ENCODE measurements around the gene CTSD.
A peak's percentile ranks its signal among the peaks of the same experiment; 100 is the strongest.
"Not testable (repeated sequence)": the region's sequence is repeated elsewhere in the genome, so short reads cannot be mapped to it uniquely, and the experiment has no call there.

Gene CTSD

GRCh38 chr11:1782031-1782590 is 18.4 kb upstream of the CTSD start:
- no peak for DNase-seq

- DNase-seq: no peak
Observed at GRCh38 chr11:1781593-1781975, 17.9 kb upstream of the CTSD start.

DNA sequence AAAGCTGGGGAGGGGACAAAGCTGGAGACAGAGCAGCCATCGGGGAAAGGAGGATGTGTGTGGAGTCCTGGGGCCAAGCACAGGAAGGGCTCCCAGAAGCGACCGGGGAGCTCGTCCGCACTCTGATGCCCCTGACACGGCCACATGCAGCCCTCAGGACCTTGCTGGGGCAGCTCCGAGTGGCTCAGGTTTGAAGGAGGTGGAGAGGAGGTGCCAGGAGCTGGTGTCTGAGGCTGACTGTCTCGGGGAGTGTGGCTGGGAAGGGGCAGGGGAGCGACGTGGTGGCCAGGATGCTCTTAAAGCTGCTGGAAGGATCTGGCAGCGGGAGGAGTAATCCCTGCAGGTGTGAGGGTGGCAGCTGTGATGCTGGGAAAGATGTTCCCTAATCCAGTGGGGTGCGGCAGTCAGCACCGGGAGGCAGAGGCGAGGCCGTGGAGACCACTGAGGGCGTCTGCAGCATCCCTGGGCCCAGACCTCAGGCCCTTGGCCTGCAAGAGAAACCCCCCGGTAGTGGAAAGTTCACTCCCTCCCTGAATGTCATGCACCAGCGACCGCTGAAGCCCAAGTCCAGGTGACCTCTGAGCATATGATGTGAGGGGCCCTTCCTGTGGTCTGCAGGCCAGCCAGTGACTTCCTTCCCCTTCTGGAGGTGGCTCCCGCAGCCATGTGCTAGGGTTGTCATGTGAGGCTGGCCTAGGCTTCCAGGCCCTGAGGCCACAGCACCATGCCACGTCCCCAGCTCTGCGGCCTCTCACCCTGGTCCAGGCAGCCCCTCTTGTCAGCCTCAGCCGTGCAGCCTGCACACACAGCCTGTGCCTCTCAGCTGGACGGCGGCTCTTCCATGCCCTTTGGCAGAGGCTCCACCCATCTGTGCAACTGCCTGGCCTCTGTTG is 17.2 kb upstream of the CTSD start:
- DNase-seq: no peak

DNA sequence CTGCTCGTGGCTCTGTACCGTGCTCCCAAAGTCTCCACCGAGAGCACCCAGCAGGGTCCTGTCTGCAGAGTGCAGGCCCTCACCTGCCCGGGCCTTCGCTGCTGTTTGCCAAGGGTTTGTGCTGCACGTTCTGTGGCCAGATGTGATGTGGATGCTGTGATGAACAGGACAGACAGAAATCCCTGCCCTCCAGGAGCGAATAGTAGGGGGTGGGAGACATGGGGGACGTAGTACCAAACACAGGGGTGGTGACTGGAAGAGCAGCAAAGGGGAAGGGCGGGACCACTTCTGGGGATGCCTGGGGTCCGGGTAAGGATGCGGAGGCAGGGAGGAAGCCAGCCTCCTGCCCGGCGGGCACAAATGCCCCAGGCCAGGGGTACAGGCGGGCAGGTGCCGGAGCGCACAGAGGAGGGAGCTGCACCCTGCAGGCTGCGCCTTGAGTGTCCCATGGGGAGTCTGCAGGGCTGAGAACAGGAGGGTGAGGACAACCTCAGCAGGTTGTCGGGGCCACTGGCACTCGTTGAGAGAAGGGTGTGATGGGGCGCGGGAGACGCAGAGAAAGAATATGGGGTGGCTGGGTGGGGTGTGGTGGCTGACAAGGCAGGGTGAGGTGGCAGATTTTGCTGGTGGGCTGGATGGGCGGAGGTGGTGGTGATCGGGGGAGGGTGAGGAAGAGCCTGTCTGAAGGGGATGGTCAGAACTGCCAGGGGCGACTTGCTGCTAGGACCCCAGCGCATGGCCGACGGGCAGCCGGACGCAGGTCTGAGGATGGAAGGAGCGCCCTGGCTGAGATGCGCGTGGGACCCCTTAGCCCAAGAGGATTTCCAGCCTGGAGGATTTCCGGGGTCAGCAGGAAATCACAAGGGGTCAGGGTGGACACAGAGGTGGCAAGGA is 16.3 kb upstream of the CTSD start:
- no peak for DNase-seq

GRCh38 chr11:1779034-1779805 is 15.5 kb upstream of the CTSD start:
- no peak for DNase-seq

DNA sequence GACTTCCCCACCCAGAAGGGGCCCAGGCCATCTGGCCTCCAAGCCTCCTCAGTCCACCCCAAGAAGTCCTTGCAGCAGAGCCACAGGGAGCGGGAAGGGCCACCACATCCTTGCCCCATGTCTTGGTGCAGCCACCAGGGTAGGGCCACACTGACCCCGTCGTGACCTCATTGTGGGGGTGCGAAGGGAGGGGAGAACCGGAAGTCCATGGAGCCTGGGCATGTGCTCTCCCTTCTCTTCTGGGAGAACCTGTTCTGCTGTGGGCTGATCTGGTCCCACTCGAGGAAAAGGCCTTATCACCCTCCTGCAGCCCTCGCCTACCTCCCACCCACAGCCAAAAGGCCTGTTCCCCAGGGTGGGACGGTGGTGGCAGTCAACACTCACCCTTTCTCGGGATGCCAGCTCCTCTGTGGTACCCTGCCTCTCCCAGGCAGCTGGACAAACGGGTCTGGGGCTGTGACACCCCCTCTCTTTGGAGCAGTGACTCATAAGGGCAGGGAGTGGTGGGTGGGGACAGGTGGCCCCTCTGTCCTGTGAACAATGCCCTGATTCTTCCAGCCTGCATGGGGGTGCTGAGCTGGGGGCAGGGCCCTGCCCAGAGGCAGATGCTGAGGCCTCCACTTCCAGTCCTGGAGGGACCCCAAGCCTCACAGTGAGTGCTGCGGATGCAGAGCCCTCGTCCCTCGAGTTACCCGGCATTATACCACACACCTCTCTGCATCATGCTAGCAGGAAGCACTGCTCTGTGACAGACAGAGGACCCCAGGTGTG is 14.6 kb upstream of the CTSD start:
- no peak for DNase-seq

- DNase-seq: no peak
Observed at GRCh38 chr11:1777737-1778136, 14.0 kb upstream of the CTSD start.

DNA sequence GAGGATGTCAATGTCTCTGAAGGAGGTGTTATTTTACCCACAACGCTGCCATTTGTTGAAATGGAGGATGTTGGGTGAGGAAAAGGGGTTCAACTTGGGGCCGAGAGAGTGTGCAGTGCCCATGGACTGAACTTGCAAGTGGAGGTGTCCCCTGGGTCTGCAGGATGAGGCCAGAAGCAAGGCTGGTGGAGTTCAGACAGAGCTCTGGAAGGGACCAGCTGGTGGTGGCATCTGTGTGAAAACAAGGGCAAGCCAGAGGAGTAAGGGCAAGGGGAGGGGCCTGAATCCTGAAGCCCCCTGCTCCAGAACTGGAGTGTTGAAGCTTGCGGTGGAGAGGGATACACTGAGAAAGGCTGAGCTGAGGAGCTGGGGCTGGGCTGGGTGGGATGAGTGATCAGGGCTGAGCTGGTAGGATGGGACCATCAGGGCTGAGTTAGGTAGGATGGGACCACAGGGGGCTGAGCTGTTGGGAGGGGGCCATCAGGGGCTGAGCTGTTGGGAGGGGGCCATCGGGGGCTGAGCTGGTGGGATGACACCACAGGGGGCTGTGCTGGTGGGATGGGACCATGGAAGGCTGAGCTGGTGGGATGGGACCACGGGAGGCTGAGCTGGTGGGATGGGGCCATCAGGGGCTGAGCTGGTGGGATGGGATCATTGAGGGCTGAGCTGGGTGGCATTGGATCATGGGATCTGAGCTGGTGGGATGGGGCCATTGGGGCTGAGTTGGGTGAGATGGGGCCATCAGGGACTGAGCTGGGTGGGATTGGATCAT is 13.4 kb upstream of the CTSD start:
- peak; percentile 0 for DNase-seq

DNA sequence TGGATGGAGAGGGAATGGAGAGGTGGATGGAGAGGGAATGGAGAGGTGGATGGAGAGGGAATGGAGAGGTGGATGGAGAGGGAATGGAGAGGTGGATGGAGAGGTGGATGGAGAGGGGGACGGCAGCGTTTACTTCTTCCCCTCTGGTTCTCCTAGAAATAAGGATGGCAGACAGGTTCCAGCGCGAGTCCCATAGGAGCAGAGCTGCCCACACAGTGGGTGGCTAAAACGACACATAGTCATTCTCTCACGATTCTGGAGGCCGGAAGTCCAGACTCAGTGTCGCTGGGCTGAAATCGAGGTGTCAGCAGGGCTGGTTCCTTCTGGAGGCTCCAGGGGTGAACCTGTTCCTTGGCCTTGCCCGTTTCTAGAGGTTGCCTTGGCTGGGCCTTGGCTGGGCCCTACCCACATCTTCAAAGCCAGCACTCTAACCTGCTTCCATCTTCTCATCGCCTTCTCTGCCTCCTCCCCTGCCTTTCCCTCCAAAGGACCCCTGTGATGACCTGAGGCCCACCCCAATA is 12.7 kb upstream of the CTSD start:
- no peak for DNase-seq

GRCh38 chr11:1774886-1775285 is 11.2 kb upstream of the CTSD start:
- DNase-seq: no peak

- peak; percentile 1 for DNase-seq
Observed at GRCh38 chr11:1773994-1774550, 10.3 kb upstream of the CTSD start.

- DNase-seq: peak; percentile 2
Observed at GRCh38 chr11:1773131-1773993, 9.6 kb upstream of the CTSD start.

- DNase-seq: peak; percentile 64
Observed at GRCh38 chr11:1772270-1773130, 8.8 kb upstream of the CTSD start.

DNA sequence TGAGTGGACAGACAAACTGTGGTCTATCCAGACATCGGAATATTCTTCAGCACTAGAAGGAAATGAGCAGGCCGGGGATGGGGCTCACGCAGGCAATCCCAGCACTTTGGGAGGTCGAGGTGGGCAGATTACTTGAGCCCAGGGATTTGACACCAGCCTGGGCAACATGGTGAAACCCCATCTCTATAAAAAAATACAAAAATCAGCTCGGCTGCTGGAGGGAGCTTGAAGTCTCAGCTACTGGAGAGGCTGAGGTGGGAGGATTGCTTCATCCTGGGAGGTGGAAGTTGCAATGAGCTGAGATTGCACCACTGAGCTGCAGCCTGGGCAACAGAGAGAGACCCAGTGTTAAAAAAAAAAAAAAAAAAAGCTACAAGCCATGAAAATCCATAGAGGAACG is 8.0 kb upstream of the CTSD start:
- DNase-seq: no peak

DNA sequence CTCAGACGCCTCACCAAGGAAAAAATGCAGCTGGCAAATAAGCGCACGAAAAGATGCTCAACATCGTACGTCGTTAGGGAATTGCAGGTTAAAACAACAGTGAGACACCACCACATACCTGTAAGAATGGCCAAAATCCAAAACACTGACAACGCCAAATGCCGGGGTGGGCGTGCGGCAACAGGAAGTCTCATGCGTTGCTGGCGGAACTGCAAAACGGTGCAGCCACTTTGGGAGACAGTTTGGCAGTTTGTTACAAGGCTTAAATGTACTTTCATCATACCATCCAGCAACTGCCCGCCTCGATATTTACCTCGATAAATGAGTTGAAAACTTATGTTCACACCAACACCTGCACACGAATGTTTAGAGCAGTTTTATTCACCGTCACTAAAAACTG is 7.5 kb upstream of the CTSD start:
- no peak for DNase-seq

- DNase-seq: peak; percentile 0
Observed at GRCh38 chr11:1770528-1770927, 6.8 kb upstream of the CTSD start.

DNA sequence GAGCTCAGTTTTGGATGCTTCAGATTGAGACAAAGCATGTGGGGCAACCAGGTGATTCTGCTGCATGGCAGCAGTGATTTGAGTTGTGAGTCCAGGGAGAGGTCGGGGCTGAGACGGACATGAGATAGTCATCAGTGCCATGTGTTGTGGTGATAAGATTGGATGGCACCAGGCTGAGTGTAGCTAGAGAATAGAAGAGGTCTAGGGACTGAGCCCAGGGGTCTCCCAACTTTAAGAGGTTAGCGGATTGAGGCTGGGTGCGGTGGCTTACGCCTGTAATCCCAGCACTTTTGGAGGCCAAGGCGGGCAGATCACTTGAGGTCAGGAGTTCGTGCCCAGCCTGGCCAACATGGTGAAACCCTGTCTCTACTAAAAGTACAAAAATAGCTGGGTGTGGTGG is 6.3 kb upstream of the CTSD start:
- no peak for DNase-seq

- DNase-seq: not testable (repeated sequence)
Observed at GRCh38 chr11:1769304-1769936, 5.7 kb upstream of the CTSD start.
